HEK293 (cell line): ENCODE measurements around the gene SKOR1.
A peak's percentile ranks its signal among the peaks of the same experiment; 100 is the strongest.

ENCODE experiments used
- CTCF ChIA-PET: fragments of 350-600 bp; formaldehyde crosslinking; extraction: SDS; loops from one replicate; lab custom pipeline; 2021; ENCODE audit warnings: antibody characterized with exemption; lab: Yijun Ruan, JAX
- POLR2A ChIA-PET: fragments of 300-600 bp; formaldehyde crosslinking; extraction: SDS; loops from one replicate; lab custom pipeline; 2020; ENCODE audit warnings: antibody characterized with exemption, inconsistent platforms; lab: Yijun Ruan, JAX
- H3K27ac ChIP-seq: fragments of 200-500 bp; sonication (Bioruptor generic); 2 replicates; pipeline ENCODE4 v1.5.1; 2014; ENCODE audit warnings: low read depth, low read length, control low read depth, inconsistent platforms; ENCODE audit errors: extremely low read depth
- H3K36me3 ChIP-seq, 2 experiments: fragments of 200-500 bp in 1 of 2; sonication (Bioruptor generic) in 1 of 2; 1 replicate in 1 of 2; 2 replicates in 1 of 2; pipeline ENCODE4 v1.5.1; 2014 to 2017; ENCODE audit warnings: inconsistent platforms in 2 of 2, low read length in 2 of 2; ENCODE audit not compliant: control insufficient read depth in 2 of 2, insufficient read depth in 1 of 2
- H3K4me1 ChIP-seq: fragments of 200-500 bp; sonication (Bioruptor generic); 2 replicates; pipeline ENCODE4 v1.5.1; 2014; ENCODE audit warnings: mild to moderate bottlenecking, low read length, inconsistent platforms; ENCODE audit not compliant: control insufficient read depth, insufficient read depth
- H3K4me3 ChIP-seq: 2 replicates; pipeline ENCODE4 v1.5.1; 2011; ENCODE audit warnings: low read depth, mild to moderate bottlenecking, control low read depth, low read length, moderate library complexity
- H3K9me3 ChIP-seq: fragments of 200-500 bp; sonication (Bioruptor generic); 2 replicates; pipeline ENCODE4 v1.5.1; 2014; ENCODE audit warnings: low read depth, low read length, inconsistent platforms; ENCODE audit not compliant: control insufficient read depth, insufficient read depth
- ATF2 ChIP-seq: fragments of 450-650 bp; formaldehyde crosslinking; IDR thresholded peaks from 2 replicates; pipeline ENCODE4 v1.5.1; 2016; ENCODE audit warnings: missing biosample characterization, missing genetic modification characterization, low read depth
- EGR2 ChIP-seq: fragments of 450-650 bp; formaldehyde crosslinking; IDR thresholded peaks from 2 replicates; pipeline ENCODE4 v1.5.1; 2016; ENCODE audit warnings: low read depth, missing biosample characterization, missing genetic modification characterization
- KLF10 ChIP-seq: fragments of 450-650 bp; IDR thresholded peaks from 2 replicates; pipeline ENCODE4 v1.5.1; 2018; ENCODE audit warnings: missing biosample characterization, mild to moderate bottlenecking, missing genetic modification characterization
- MZF1 ChIP-seq: fragments of 450-650 bp; formaldehyde crosslinking; IDR thresholded peaks from 2 replicates; pipeline ENCODE4 v1.5.1; 2017; ENCODE audit warnings: missing biosample characterization, missing genetic modification characterization, borderline replicate concordance
- TRIM28 ChIP-seq: IDR thresholded peaks from 2 replicates; pipeline ENCODE4 v1.6.1; 2011; ENCODE audit warnings: low read length, control low read depth, borderline replicate concordance
- YY2 ChIP-seq: fragments of 450-650 bp; formaldehyde crosslinking; IDR thresholded peaks from 2 replicates; pipeline ENCODE4 v1.5.1; 2016; ENCODE audit warnings: missing biosample characterization, missing genetic modification characterization
- ZFHX2 ChIP-seq: fragments of 450-650 bp; formaldehyde crosslinking; conservative IDR thresholded peaks from 2 replicates; pipeline ENCODE4 v1.5.1; 2016; ENCODE audit warnings: missing biosample characterization, missing genetic modification characterization
- ZNF146 ChIP-seq: fragments of 450-650 bp; formaldehyde crosslinking; IDR thresholded peaks from 2 replicates; pipeline ENCODE4 v1.5.1; 2016; ENCODE audit warnings: missing biosample characterization, missing genetic modification characterization
- ZNF24 ChIP-seq: fragments of 450-650 bp; formaldehyde crosslinking; IDR thresholded peaks from 2 replicates; pipeline ENCODE4 v1.5.1; 2016; ENCODE audit warnings: missing biosample characterization, missing genetic modification characterization
- ZNF248 ChIP-seq: fragments of 450-650 bp; formaldehyde crosslinking; IDR thresholded peaks from 2 replicates; pipeline ENCODE4 v1.5.1; 2017; ENCODE audit warnings: missing biosample characterization, missing genetic modification characterization
- ZNF311 ChIP-seq: fragments of 450-650 bp; formaldehyde crosslinking; IDR thresholded peaks from 2 replicates; pipeline ENCODE4 v1.5.1; 2017; ENCODE audit warnings: missing biosample characterization, missing genetic modification characterization, borderline replicate concordance
- ZNF335 ChIP-seq: fragments of 450-650 bp; formaldehyde crosslinking; conservative IDR thresholded peaks from 2 replicates; pipeline ENCODE4 v1.5.1; 2016; ENCODE audit warnings: missing biosample characterization, missing genetic modification characterization
- ZNF416 ChIP-seq: fragments of 450-650 bp; formaldehyde crosslinking; IDR thresholded peaks from 2 replicates; pipeline ENCODE4 v1.5.1; 2016; ENCODE audit warnings: missing biosample characterization, missing genetic modification characterization
- ZNF544 ChIP-seq: fragments of 450-650 bp; formaldehyde crosslinking; IDR thresholded peaks from 2 replicates; pipeline ENCODE4 v1.5.0; 2017; ENCODE audit warnings: missing biosample characterization, missing genetic modification characterization
- ZNF558 ChIP-seq: fragments of 450-650 bp; formaldehyde crosslinking; IDR thresholded peaks from 2 replicates; pipeline ENCODE4 v1.5.1; 2016; ENCODE audit warnings: missing biosample characterization, missing genetic modification characterization
- ZNF596 ChIP-seq: fragments of 450-650 bp; IDR thresholded peaks from 2 replicates; pipeline ENCODE4 v1.5.0; 2018; ENCODE audit warnings: missing biosample characterization, mild to moderate bottlenecking, missing genetic modification characterization, moderate library complexity
- ZNF610 ChIP-seq: fragments of 450-650 bp; formaldehyde crosslinking; IDR thresholded peaks from 2 replicates; pipeline ENCODE4 v1.5.1; 2016; ENCODE audit warnings: missing biosample characterization, missing genetic modification characterization, borderline replicate concordance
- ZNF768 ChIP-seq: fragments of 450-650 bp; formaldehyde crosslinking; IDR thresholded peaks from 2 replicates; pipeline ENCODE4 v1.5.1; 2018; ENCODE audit warnings: missing biosample characterization, mild to moderate bottlenecking, missing genetic modification characterization
- ZNF843 ChIP-seq: fragments of 450-650 bp; formaldehyde crosslinking; IDR thresholded peaks from 2 replicates; pipeline ENCODE4 v1.5.1; 2016; ENCODE audit warnings: missing biosample characterization, missing genetic modification characterization
- TF ChIP-seq, protein P1 (sequence below): fragments of 450-650 bp; formaldehyde crosslinking; IDR thresholded peaks from 2 replicates; pipeline ENCODE4 v1.5.1; 2016; ENCODE audit warnings: missing biosample characterization, missing genetic modification characterization
- TF ChIP-seq, protein P2 (sequence below): fragments of 450-650 bp; formaldehyde crosslinking; IDR thresholded peaks from 2 replicates; pipeline ENCODE4 v1.5.1; 2016; ENCODE audit warnings: missing biosample characterization, missing genetic modification characterization
- TF ChIP-seq, protein P3 (sequence below): fragments of 450-650 bp; formaldehyde crosslinking; conservative IDR thresholded peaks from 2 replicates; pipeline ENCODE4 v1.5.1; 2016; ENCODE audit warnings: low read depth, missing biosample characterization, missing genetic modification characterization

The SKOR1 gene

GRCh38 chr15:67843571-67844387 is 18.5 kb downstream of the SKOR1 start:
- TF ChIP-seq EGR2 (tag by site-specific recombination) (peak; percentile 64), ZNF544 (tag by site-specific recombination) (no peak), ZFHX2 (peak; percentile 61), ZNF335 (no peak)
- TF ChIP-seq, protein P1, sequence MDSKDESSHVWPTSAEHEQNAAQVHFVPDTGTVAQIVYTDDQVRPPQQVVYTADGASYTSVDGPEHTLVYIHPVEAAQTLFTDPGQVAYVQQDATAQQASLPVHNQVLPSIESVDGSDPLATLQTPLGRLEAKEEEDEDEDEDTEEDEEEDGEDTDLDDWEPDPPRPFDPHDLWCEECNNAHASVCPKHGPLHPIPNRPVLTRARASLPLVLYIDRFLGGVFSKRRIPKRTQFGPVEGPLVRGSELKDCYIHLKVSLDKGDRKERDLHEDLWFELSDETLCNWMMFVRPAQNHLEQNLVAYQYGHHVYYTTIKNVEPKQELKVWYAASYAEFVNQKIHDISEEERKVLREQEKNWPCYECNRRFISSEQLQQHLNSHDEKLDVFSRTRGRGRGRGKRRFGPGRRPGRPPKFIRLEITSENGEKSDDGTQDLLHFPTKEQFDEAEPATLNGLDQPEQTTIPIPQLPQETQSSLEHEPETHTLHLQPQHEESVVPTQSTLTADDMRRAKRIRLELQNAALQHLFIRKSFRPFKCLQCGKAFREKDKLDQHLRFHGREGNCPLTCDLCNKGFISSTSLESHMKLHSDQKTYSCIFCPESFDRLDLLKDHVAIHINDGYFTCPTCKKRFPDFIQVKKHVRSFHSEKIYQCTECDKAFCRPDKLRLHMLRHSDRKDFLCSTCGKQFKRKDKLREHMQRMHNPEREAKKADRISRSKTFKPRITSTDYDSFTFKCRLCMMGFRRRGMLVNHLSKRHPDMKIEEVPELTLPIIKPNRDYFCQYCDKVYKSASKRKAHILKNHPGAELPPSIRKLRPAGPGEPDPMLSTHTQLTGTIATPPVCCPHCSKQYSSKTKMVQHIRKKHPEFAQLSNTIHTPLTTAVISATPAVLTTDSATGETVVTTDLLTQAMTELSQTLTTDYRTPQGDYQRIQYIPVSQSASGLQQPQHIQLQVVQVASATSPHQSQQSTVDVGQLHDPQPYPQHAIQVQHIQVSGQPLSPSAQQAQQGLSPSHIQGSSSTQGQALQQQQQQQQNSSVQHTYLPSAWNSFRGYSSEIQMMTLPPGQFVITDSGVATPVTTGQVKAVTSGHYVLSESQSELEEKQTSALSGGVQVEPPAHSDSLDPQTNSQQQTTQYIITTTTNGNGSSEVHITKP (tag by site-specific recombination) = 0 out of 2 replicates have a peak, but pooled peaks have one; percentile 7
- no peaks in the 10 kb centered on the region for H3K4me1 ChIP-seq
- no peaks in the 10 kb centered on the region for H3K9me3 ChIP-seq
- no peaks in the 10 kb centered on the region for H3K36me3 ChIP-seq
- H3K4me3 ChIP-seq = no peak overlapping the region
- no peak overlapping the region for H3K27ac ChIP-seq
- ChIA-PET POLR2A (no interaction called here), CTCF (interaction anchor here (0.6 to 0.7 kb wide), 2 partner anchors 107 to 820 kb away, joined by 3 read pairs; no protein-coding TSS in a partner anchor)

DNA sequence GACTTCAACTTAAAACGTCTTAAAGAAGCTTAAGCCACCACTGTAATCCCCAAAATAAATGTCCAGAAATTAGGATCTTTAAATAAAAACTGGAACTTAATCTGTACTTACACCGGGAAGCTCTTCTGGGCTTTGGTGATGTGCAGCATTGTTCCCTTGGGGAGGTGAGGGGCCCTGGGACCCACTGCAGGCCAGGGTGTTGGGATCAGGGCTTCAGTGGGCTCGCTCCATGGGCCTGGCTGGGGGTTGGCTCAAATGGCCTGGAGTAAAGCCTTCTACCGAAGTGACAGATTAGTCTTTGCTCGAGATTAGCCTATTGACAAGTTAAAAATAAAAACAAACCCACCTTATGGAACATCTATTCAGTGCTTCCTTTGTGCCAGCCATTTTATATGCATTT is 20.7 kb downstream of the SKOR1 start:
- TF ChIP-seq TRIM28 (no peak), ZNF843 (tag by site-specific recombination) (no peak)
- no peaks in the 10 kb centered on the region for H3K36me3 ChIP-seq
- ChIA-PET POLR2A (no interaction called here), CTCF (interaction anchor here (0.5 kb wide), 1 partner anchor 10 kb away, joined by 3 read pairs; no protein-coding TSS in a partner anchor)
- no peak overlapping the region for H3K27ac ChIP-seq
- H3K4me1 ChIP-seq = no peaks in the 10 kb centered on the region
- H3K4me3 ChIP-seq = no peak overlapping the region
- no peaks in the 10 kb centered on the region; the same call in 1 of the 2 replicates for H3K9me3 ChIP-seq

- H3K36me3 ChIP-seq = no peaks in the 10 kb centered on the region
- H3K4me3 ChIP-seq = no peak overlapping the region
- TF ChIP-seq ZNF610 (tag by site-specific recombination) (no peak), ZNF146 (tag by site-specific recombination) (peak; percentile 93), KLF10 (tag by site-specific recombination) (no peak), ZNF311 (tag by site-specific recombination) (no peak), ZNF416 (tag by site-specific recombination) (no peak), ZNF768 (tag by site-specific recombination) (no peak), ZNF24 (tag by site-specific recombination) (no peak), ZNF596 (no peak), YY2 (tag by site-specific recombination) (no peak), ZNF248 (no peak), ZNF558 (tag by site-specific recombination) (no peak), MZF1 (tag by site-specific recombination) (no peak), ATF2 (tag by site-specific recombination) (no peak)
- TF ChIP-seq, protein P2, sequence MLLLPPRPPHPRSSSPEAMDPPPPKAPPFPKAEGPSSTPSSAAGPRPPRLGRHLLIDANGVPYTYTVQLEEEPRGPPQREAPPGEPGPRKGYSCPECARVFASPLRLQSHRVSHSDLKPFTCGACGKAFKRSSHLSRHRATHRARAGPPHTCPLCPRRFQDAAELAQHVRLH (tag by site-specific recombination) = 0 out of 2 replicates have a peak, but pooled peaks have one; percentile 54
- TF ChIP-seq, protein P3, sequence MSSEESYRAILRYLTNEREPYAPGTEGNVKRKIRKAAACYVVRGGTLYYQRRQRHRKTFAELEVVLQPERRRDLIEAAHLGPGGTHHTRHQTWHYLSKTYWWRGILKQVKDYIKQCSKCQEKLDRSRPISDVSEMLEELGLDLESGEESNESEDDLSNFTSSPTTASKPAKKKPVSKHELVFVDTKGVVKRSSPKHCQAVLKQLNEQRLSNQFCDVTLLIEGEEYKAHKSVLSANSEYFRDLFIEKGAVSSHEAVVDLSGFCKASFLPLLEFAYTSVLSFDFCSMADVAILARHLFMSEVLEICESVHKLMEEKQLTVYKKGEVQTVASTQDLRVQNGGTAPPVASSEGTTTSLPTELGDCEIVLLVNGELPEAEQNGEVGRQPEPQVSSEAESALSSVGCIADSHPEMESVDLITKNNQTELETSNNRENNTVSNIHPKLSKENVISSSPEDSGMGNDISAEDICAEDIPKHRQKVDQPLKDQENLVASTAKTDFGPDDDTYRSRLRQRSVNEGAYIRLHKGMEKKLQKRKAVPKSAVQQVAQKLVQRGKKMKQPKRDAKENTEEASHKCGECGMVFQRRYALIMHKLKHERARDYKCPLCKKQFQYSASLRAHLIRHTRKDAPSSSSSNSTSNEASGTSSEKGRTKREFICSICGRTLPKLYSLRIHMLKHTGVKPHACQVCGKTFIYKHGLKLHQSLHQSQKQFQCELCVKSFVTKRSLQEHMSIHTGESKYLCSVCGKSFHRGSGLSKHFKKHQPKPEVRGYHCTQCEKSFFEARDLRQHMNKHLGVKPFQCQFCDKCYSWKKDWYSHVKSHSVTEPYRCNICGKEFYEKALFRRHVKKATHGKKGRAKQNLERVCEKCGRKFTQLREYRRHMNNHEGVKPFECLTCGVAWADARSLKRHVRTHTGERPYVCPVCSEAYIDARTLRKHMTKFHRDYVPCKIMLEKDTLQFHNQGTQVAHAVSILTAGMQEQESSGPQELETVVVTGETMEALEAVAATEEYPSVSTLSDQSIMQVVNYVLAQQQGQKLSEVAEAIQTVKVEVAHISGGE = no peak
- ChIA-PET POLR2A (no interaction called here), CTCF (interaction anchor here (1.3 kb wide), 1 partner anchor 14 kb away, joined by 4 read pairs; no protein-coding TSS in a partner anchor)
- H3K9me3 ChIP-seq = no peaks in the 10 kb centered on the region; the same call in 1 of the 2 replicates
- H3K27ac ChIP-seq = no peak overlapping the region
- H3K4me1 ChIP-seq = no peaks in the 10 kb centered on the region
Observed at GRCh38 chr15:67849538-67849937, 24.2 kb downstream of the SKOR1 start.
